Measurements from ENCODE around the gene GOLGA2.

Gene GOLGA2

GRCh38 chr9:128254855-128255759, 20.7 kb downstream of the GOLGA2 start:
- peak; percentile 9 for DNase-seq

- DNase-seq: no peak
These were observed 21.4 kb downstream of the GOLGA2 start for GRCh38 chr9:128254362-128254761.

- DNase-seq: no peak
These were observed 21.8 kb downstream of the GOLGA2 start for GRCh38 chr9:128253991-128254346.

GRCh38 chr9:128253140-128253990, 22.4 kb downstream of the GOLGA2 start:
- no peak for DNase-seq

GRCh38 chr9:128252317-128253139, 23.3 kb downstream of the GOLGA2 start:
- DNase-seq: no peak

- DNase-seq: no peak
These were observed 24.1 kb downstream of the GOLGA2 start for GRCh38 chr9:128251732-128252100.

- no peak for DNase-seq
These were observed 24.7 kb downstream of the GOLGA2 start for GRCh38 chr9:128250839-128251731.

GRCh38 chr9:128249908-128250838, 25.6 kb downstream of the GOLGA2 start:
- no peak for DNase-seq

- DNase-seq: no peak
These were observed 26.3 kb downstream of the GOLGA2 start for GRCh38 chr9:128249558-128249907.

- no peak for DNase-seq
These were observed 28.5 kb downstream of the GOLGA2 start for GRCh38 chr9:128247226-128247803.

- DNase-seq: no peak
These were observed 29.3 kb downstream of the GOLGA2 start for GRCh38 chr9:128246471-128246870.

- DNase-seq: peak; percentile 29
These were observed 30.2 kb downstream of the GOLGA2 start for GRCh38 chr9:128245421-128246151.

GRCh38 chr9:128244837-128245231, 31.0 kb downstream of the GOLGA2 start:
- DNase-seq: peak; percentile 77

- no peak for DNase-seq
These were observed 31.5 kb downstream of the GOLGA2 start for GRCh38 chr9:128244091-128244836.

GRCh38 chr9:128243215-128244018, 32.4 kb downstream of the GOLGA2 start:
- DNase-seq: no peak

GRCh38 chr9:128242828-128243214, 33.0 kb downstream of the GOLGA2 start:
- no peak for DNase-seq

- DNase-seq: no peak
These were observed 33.7 kb downstream of the GOLGA2 start for GRCh38 chr9:128242124-128242523.

- no peak for DNase-seq
These were observed 41.9 kb downstream of the GOLGA2 start for GRCh38 chr9:128233817-128234406.
